Loucy (cell line): Measurements from ENCODE around the gene SCYGR6.
"Not testable (repeated sequence)": the region's sequence is repeated elsewhere in the genome, so short reads cannot be mapped to it uniquely, and the experiment has no call there.

Experiments
- H2AFZ ChIP-seq: fragments of 200-600 bp; sonication (generic); 2 replicates; pipeline ENCODE4 v1.6.0; 2016; ENCODE audit warnings: antibody characterized with exemption, mild to moderate bottlenecking, low read length, moderate library complexity
- H3F3A ChIP-seq: fragments of 200-600 bp; 2 replicates; pipeline ENCODE4 v1.6.0; 2016; ENCODE audit warnings: antibody characterized with exemption, low read depth, mild to moderate bottlenecking
- H3K27me3 ChIP-seq: fragments of 200-600 bp; sonication (generic); 2 replicates; pipeline ENCODE4 v1.6.1; 2014; ENCODE audit warnings: low read length, mild to moderate bottlenecking; ENCODE audit not compliant: insufficient read depth, poor library complexity, severe bottlenecking
- H3K36me3 ChIP-seq: fragments of 200-600 bp; sonication (generic); 2 replicates; pipeline ENCODE4 v1.6.1; 2016; ENCODE audit warnings: low read length; ENCODE audit not compliant: insufficient read depth
- H3K4me1 ChIP-seq: fragments of 200-600 bp; sonication (generic); 2 replicates; pipeline ENCODE4 v1.5.1; 2014; ENCODE audit warnings: low read length, mild to moderate bottlenecking; ENCODE audit not compliant: insufficient read depth, poor library complexity, severe bottlenecking
- H3K4me2 ChIP-seq: fragments of 200-600 bp; sonication (generic); 2 replicates; pipeline ENCODE4 v1.6.0; 2014; ENCODE audit warnings: antibody characterized with exemption, low read length, low read depth, mild to moderate bottlenecking; ENCODE audit not compliant: poor library complexity, severe bottlenecking
- H3K4me3 ChIP-seq: fragments of 200-600 bp; sonication (generic); 2 replicates; pipeline ENCODE4 v1.5.1; 2014; ENCODE audit warnings: low read length, mild to moderate bottlenecking, mixed read lengths; ENCODE audit not compliant: poor library complexity, severe bottlenecking
- H3K79me2 ChIP-seq: fragments of 200-600 bp; sonication (generic); 2 replicates; pipeline ENCODE4 v1.6.1; 2014; ENCODE audit warnings: low read length; ENCODE audit not compliant: insufficient read depth
- H3K9ac ChIP-seq: fragments of 200-600 bp; sonication (generic); 2 replicates; pipeline ENCODE4 v1.6.0; 2014; ENCODE audit warnings: mild to moderate bottlenecking, low read depth, low read length, moderate library complexity; ENCODE audit not compliant: poor library complexity, severe bottlenecking
- H3K9me2 ChIP-seq: fragments of 200-600 bp; sonication (generic); replicated peaks from 2 replicates; pipeline ENCODE4 v1.6.1; 2016; ENCODE audit warnings: low read depth, low read length, mixed read lengths
- H3K9me3 ChIP-seq: fragments of 200-600 bp; sonication (generic); 2 replicates; pipeline ENCODE4 v1.6.1; 2014; ENCODE audit warnings: mild to moderate bottlenecking, antibody characterized with exemption, low read length, low read depth; ENCODE audit not compliant: insufficient read depth
- H4K20me1 ChIP-seq: fragments of 200-600 bp; sonication (generic); 2 replicates; pipeline ENCODE4 v1.6.0; 2014; ENCODE audit warnings: antibody characterized with exemption, low read length, mild to moderate bottlenecking; ENCODE audit not compliant: insufficient read depth, poor library complexity, severe bottlenecking
- EZH2phosphoT487 ChIP-seq: fragments of 200-600 bp; IDR thresholded peaks from 2 replicates; pipeline ENCODE4 v1.6.1; 2018; ENCODE audit warnings: antibody characterized with exemption, mild to moderate bottlenecking, moderate library complexity, borderline replicate concordance
- TF ChIP-seq, protein P1 (sequence below): fragments of 200-600 bp; sonication (generic); conservative IDR thresholded peaks from 2 replicates; pipeline ENCODE4 v1.5.1; 2014; ENCODE audit warnings: mild to moderate bottlenecking, antibody characterized with exemption, low read length

SCYGR6 gene

DNA sequence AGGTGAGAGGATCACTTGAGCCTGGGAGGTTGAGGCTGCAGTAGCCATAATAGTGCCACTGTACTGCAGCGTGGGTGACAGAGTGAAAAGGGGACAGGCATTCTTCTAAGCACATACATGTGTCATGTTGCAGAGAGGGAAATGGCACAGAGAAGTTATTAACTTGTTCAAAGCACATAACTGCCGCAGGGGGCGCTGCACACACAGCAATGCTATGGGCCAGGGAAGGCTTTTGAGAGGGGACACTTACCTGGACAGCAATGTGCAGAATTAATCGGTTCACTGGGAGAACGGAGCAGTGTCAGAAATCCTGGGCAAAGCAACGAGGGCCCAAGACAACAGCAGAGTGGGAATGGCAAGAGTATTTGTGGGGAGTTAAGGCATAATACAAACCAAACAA is 23.5 kb upstream of the SCYGR6 start:
- Histone ChIP-seq H3K27me3 (no peaks in the 10 kb centered on the region), H3K4me1 (no peaks in the 10 kb centered on the region), H3K79me2 (no peaks in the 10 kb centered on the region), H3F3A (no peaks in the 10 kb centered on the region), H3K4me2 (no peak overlapping the region), H2AFZ (no peak overlapping the region), H3K36me3 (no peaks in the 10 kb centered on the region), H3K4me3 (no peak overlapping the region), H3K9me3 (no peaks in the 10 kb centered on the region), H4K20me1 (no peaks in the 10 kb centered on the region), H3K9me2 (no peaks in the 10 kb centered on the region), H3K9ac (no peak overlapping the region)
- TF ChIP-seq, protein P1, sequence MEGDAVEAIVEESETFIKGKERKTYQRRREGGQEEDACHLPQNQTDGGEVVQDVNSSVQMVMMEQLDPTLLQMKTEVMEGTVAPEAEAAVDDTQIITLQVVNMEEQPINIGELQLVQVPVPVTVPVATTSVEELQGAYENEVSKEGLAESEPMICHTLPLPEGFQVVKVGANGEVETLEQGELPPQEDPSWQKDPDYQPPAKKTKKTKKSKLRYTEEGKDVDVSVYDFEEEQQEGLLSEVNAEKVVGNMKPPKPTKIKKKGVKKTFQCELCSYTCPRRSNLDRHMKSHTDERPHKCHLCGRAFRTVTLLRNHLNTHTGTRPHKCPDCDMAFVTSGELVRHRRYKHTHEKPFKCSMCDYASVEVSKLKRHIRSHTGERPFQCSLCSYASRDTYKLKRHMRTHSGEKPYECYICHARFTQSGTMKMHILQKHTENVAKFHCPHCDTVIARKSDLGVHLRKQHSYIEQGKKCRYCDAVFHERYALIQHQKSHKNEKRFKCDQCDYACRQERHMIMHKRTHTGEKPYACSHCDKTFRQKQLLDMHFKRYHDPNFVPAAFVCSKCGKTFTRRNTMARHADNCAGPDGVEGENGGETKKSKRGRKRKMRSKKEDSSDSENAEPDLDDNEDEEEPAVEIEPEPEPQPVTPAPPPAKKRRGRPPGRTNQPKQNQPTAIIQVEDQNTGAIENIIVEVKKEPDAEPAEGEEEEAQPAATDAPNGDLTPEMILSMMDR = peak; percentile 36; the same call in 1 of the 2 replicates
- TF ChIP-seq EZH2phosphoT487 = no peak

DNA sequence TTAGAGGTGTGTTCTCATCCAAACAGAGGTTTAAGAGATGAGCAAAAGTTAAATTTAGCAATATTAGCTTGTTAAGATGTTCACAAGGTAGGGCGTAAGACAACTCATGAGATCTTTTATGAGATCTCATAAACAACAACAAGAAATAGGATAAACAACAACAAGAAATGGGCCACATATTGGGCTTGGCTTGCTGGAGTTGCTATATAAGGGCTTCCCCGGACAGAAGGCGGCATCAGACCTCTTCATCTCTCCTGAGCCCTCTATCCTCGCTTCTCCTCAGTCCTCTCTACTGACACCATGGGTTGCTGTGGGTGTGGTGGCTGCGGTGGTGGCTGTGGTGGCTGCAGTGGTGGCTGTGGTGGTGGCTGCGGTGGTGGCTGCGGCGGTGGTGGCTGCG is 21.0 kb upstream of the SCYGR6 start, which contains the start of gene SCYGR8:
Gene SCYGR8, plus strand, starts transcription at position 301 of the 400 bp plus-strand sequence. Its CDS starts 0 bp downstream, at position 301.
- Histone ChIP-seq H4K20me1 (no peaks in the 10 kb centered on the region), H3K4me2 (no peak within 1 kb of the TSS), H3K9ac (no peak within 1 kb of the TSS), H3F3A (no peaks in the 10 kb centered on the region), H3K79me2 (no peaks in the 10 kb centered on the region), H2AFZ (no peak within 1 kb of the TSS), H3K9me2 (no peaks in the 10 kb centered on the region), H3K27me3 (no peaks in the 10 kb centered on the region), H3K36me3 (no peaks in the 10 kb centered on the region), H3K4me1 (no peaks in the 10 kb centered on the region), H3K4me3 (no peak within 1 kb of the TSS), H3K9me3 (no peaks in the 10 kb centered on the region)
- TF ChIP-seq, protein P1 = no peak
- no peak for TF ChIP-seq EZH2phosphoT487

DNA sequence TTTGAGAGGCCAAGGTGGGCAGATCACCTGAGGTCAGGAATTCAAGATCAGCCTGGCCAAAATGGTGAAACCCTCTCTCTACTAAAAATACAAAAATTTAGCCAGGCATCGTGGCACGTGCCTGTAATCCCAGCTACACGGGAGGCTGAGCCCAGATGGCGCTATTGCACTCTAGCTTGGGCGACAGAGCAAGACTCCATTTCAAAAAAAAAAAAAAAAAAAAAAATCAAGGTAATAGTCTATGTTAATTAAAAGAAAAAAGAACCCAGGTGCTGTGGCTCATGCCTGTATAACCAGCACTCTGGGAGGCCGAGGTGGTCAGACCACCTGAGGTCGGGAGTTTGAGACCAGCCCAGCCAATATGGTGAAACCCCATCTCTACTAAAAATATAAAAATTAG is 16.1 kb upstream of the SCYGR6 start:
- not testable (repeated sequence) for H3K36me3 ChIP-seq, H3F3A ChIP-seq, H2AFZ ChIP-seq, H3K4me1 ChIP-seq, H3K4me3 ChIP-seq, H3K9ac ChIP-seq, H3K79me2 ChIP-seq, H3K9me2 ChIP-seq, H3K27me3 ChIP-seq, H3K4me2 ChIP-seq, H4K20me1 ChIP-seq, H3K9me3 ChIP-seq

DNA sequence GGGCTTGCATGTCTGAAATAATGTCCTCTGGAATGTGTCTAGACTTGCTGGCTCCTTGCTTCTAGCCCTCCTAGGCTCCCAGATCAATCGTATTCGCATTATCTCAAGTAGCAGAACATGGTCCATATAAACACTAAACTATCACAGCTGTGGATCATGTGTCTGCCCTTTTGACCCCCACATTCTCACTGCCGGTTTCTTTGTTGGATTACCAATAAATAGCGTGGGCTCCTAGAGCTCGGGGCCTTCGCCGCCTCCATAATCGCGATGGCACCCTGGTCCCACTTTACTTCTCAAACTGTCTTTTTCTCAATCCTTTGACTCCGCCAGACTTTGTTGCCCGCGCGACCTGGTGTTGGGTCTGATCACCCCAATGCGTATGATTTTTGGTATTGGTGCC is 14.8 kb upstream of the SCYGR6 start:
- no peaks in the 10 kb centered on the region for H3K27me3 ChIP-seq
- no peaks in the 10 kb centered on the region for H3K9me2 ChIP-seq
- H3K4me2 ChIP-seq = no peak overlapping the region
- TF ChIP-seq EZH2phosphoT487 = no peak
- TF ChIP-seq, protein P1 = no peak
- H3K36me3 ChIP-seq = no peaks in the 10 kb centered on the region
- no peaks in the 10 kb centered on the region for H3F3A ChIP-seq
- no peak overlapping the region for H3K4me3 ChIP-seq
- H4K20me1 ChIP-seq = no peaks in the 10 kb centered on the region
- H3K4me1 ChIP-seq = no peaks in the 10 kb centered on the region
- H3K9me3 ChIP-seq = no peaks in the 10 kb centered on the region
- H3K9ac ChIP-seq = no peak overlapping the region
- no peak overlapping the region for H2AFZ ChIP-seq
- no peaks in the 10 kb centered on the region for H3K79me2 ChIP-seq
